Body of pancreas (tissue), 4 donors: Measurements from ENCODE around the gene ARRB1.

ENCODE experiments used
- CTCF ChIP-seq, 7 experiments: fragments of 450-650 bp in 4 of 7; fragments of 200-600 bp in 3 of 7; sonication (generic) in 3 of 7; IDR thresholded peaks; one replicate each; pipeline ENCODE4 v1.5.1; 2016 to 2019; ENCODE audit warnings: antibody characterized with exemption in 7 of 7
- POLR2A ChIP-seq, 3 donors: fragments of 450-650 bp; IDR thresholded peaks; one replicate each; pipeline ENCODE4 v1.6.1; 2016; ENCODE audit warnings: antibody characterized with exemption in 3 of 3, mild to moderate bottlenecking in 2 of 3

- TF ChIP-seq CTCF (IDR thresholded peaks at IDR 0.05) (no peak), POLR2A (IDR thresholded peaks at IDR 0.05) (no peak)
Observed at GRCh38 chr11:75285776-75286360, 65.6 kb downstream of the ARRB1 start.
